ENCODE results near the gene PAN3.
"Not testable (repeated sequence)": the region's sequence is repeated elsewhere in the genome, so short reads cannot be mapped to it uniquely, and the experiment has no call there.

Gene PAN3

GRCh38 chr13:28138012-28138755 is at the start of gene PAN3:
TSS of gene PAN3 (plus strand) at chr13:28138545. CDS start at chr13:28138658, 113 bp downstream.
- DNase-seq (ENCODE audit: low spot score): peak; percentile 91

- DNase-seq (ENCODE audit: low spot score): no peak
Observed at GRCh38 chr13:28089065-28089464, 49.3 kb upstream of the PAN3 start.

GRCh38 chr13:28092431-28092830 is 45.9 kb upstream of the PAN3 start:
- DNase-seq (ENCODE audit: low spot score): no peak

- DNase-seq (ENCODE audit: low spot score): no peak
Observed at GRCh38 chr13:28093881-28094280, 44.5 kb upstream of the PAN3 start.

- DNase-seq (ENCODE audit: low spot score): no peak
Observed at GRCh38 chr13:28094306-28094705, 44.0 kb upstream of the PAN3 start.

- DNase-seq (ENCODE audit: low spot score): no peak
Observed at GRCh38 chr13:28097503-28097902, 40.8 kb upstream of the PAN3 start.

- no peak for DNase-seq (ENCODE audit: low spot score)
Observed at GRCh38 chr13:28099396-28100149, 38.8 kb upstream of the PAN3 start.

- peak; percentile 36 for DNase-seq (ENCODE audit: low spot score)
Observed at GRCh38 chr13:28100150-28101121, 37.9 kb upstream of the PAN3 start, which contains the start of gene FLT3. TSS of gene FLT3 (minus strand) at chr13:28100576. CDS start at chr13:28100510, 66 bp downstream.

GRCh38 chr13:28101886-28102285 is 36.5 kb upstream of the PAN3 start:
- DNase-seq (ENCODE audit: low spot score): not testable (repeated sequence)

- no peak for DNase-seq (ENCODE audit: low spot score)
Observed at GRCh38 chr13:28106976-28107375, 31.4 kb upstream of the PAN3 start.

GRCh38 chr13:28110414-28110813 is 27.9 kb upstream of the PAN3 start:
- DNase-seq (ENCODE audit: low spot score): no peak

GRCh38 chr13:28116736-28117135 is 21.6 kb upstream of the PAN3 start:
- no peak for DNase-seq (ENCODE audit: low spot score)

GRCh38 chr13:28117689-28118377 is 20.5 kb upstream of the PAN3 start:
- DNase-seq (ENCODE audit: low spot score): no peak

GRCh38 chr13:28120317-28120716 is 18.0 kb upstream of the PAN3 start:
- DNase-seq (ENCODE audit: low spot score): no peak

GRCh38 chr13:28121224-28121623 is 17.1 kb upstream of the PAN3 start:
- no peak for DNase-seq (ENCODE audit: low spot score)

- no peak for DNase-seq (ENCODE audit: low spot score)
Observed at GRCh38 chr13:28128030-28128429, 10.3 kb upstream of the PAN3 start.

- no peak for DNase-seq (ENCODE audit: low spot score)
Observed at GRCh38 chr13:28128926-28129325, 9.4 kb upstream of the PAN3 start.

- no peak for DNase-seq (ENCODE audit: low spot score)
Observed at GRCh38 chr13:28129911-28130693, 8.2 kb upstream of the PAN3 start.

- no peak for DNase-seq (ENCODE audit: low spot score)
Observed at GRCh38 chr13:28131646-28132045, 6.7 kb upstream of the PAN3 start.

- DNase-seq (ENCODE audit: low spot score): peak; percentile 28
Observed at GRCh38 chr13:28136916-28137315, 1.4 kb upstream of the PAN3 start.

GRCh38 chr13:28137596-28137995 is 749 bp upstream of the PAN3 start:
- DNase-seq (ENCODE audit: low spot score): no peak

Measured in activated CD4-positive, alpha-beta T cell treated with anti-CD3 and anti-CD28 coated beads, Interleukin-2, Interleukin-4, amounts not matched to agents 100 ng/mL and 50 ng/mL, durations not matched to agents 16 hours and 8 hours (primary cell).